ENCODE measurements around the gene HES2.

- no peak for TF ChIP-seq EZH2 (IDR thresholded peaks at IDR 0.05)
- TF ChIP-seq POLR2AphosphoS5 (IDR thresholded peaks at IDR 0.05; ENCODE audit: borderline replicate concordance, low read depth, low read length) = no peak
Measured at GRCh38 chr1:6448749-6449631, 29.3 kb upstream of the HES2 start.

Data from SK-N-MC (cell line).